ENCODE results near the gene FOXN1. TPM values are rescaled to one million over a fixed set of nuclear protein-coding genes. Genes with fewer than 3 reads are reported as not detected.

Gene FOXN1
- total RNA-seq, 1 experiment from 2014 or later = not detected

DNA sequence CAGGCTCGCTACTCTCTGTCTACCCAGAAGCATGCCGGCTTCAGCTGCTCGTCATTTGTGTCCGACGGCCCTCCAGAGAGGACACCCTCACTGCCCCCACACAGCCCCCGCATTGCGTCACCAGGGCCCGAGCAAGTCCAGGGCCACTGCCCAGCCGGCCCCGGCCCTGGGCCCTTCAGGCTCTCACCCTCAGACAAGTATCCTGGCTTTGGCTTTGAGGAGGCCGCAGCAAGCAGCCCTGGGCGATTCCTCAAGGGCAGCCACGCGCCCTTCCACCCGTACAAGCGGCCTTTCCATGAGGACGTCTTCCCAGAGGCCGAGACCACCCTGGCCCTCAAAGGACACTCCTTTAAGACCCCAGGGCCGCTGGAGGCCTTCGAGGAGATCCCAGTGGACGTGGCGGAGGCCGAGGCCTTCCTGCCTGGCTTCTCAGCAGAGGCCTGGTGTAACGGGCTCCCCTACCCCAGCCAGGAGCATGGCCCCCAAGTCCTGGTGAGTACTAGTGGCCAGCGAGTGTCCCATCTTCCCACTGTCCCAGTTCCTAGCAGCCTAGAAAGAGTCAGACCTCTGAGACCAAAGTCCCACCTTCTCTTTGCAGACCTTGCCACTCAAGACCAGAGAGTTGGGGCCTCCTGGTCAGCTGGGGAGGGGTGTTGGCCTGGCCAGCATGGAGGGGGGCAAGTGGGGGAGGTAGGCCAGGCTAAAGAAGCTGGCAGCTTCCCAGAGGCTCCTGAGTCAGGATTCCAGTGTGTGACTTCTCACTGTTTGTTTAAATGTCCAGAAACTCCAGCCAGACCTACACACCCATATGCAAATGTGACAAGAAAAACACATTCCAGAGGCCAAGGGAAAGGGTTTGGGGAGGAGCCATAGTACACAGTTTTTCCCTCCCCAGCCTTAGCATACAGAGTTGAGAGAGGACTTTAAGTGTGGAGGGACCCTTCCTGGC, 18.6 kb downstream of the FOXN1 start:
- no peaks in the 10 kb centered on the region for H3K9me3 Mint-ChIP-seq
- peaks cover 3% of the 10 kb centered on the region for H3K4me1 Mint-ChIP-seq
- no peak overlapping the region for H3K27ac Mint-ChIP-seq
- ChIA-PET POLR2A (no interaction called here), CTCF (no interaction called here)
- TF ChIP-seq GABPB1 (CRISPR knock-in tag; IDR thresholded peaks at IDR 0.05) = peak; percentile 45; the same call in 1 of the 2 replicates
- TF ChIP-seq ZNF416 (CRISPR knock-in tag; IDR thresholded peaks at IDR 0.05) = no peak
- DNase-seq (ENCODE audit: low spot score) (no peak), ATAC-seq (no peak)
- no peak overlapping the region for H3K4me3 Mint-ChIP-seq
- H3K36me3 Mint-ChIP-seq = no peaks in the 10 kb centered on the region
- H3K27me3 Mint-ChIP-seq (ENCODE audit: low read depth) = no peaks in the 10 kb centered on the region

DNA sequence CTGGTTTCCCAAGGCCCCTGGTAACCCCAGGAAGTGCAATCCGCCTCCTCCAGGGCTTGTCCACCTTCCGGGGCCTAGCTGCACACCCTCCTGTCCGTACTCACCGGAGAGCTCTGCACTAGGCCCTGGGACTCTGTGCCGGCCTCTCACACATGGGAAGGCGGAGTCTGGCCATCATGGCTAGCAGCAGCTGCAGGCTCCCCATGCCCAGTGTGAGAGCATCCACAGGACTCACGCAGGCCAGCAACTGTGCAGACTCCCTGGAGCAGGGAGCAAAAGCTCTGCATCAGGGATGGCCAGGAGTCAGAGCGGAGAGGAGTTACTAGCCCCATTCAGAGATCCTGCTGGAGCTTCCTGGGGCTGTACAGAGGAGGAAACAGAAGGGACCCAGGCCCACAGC, 20.2 kb downstream of the FOXN1 start:
- CTCF ChIA-PET = interaction anchor here (1.0 kb wide), 1 partner anchor 110 kb away, joined by 4 read pairs; no protein-coding TSS in a partner anchor

More for the DNA sequence above, 20.2 kb downstream of the FOXN1 start:
- no peaks in the 10 kb centered on the region for H3K4me1 Mint-ChIP-seq
- POLR2A ChIA-PET = no interaction called here
- no peak for DNase-seq (ENCODE audit: low spot score)
- H3K4me3 Mint-ChIP-seq = no peak overlapping the region
- TF ChIP-seq, protein P1, sequence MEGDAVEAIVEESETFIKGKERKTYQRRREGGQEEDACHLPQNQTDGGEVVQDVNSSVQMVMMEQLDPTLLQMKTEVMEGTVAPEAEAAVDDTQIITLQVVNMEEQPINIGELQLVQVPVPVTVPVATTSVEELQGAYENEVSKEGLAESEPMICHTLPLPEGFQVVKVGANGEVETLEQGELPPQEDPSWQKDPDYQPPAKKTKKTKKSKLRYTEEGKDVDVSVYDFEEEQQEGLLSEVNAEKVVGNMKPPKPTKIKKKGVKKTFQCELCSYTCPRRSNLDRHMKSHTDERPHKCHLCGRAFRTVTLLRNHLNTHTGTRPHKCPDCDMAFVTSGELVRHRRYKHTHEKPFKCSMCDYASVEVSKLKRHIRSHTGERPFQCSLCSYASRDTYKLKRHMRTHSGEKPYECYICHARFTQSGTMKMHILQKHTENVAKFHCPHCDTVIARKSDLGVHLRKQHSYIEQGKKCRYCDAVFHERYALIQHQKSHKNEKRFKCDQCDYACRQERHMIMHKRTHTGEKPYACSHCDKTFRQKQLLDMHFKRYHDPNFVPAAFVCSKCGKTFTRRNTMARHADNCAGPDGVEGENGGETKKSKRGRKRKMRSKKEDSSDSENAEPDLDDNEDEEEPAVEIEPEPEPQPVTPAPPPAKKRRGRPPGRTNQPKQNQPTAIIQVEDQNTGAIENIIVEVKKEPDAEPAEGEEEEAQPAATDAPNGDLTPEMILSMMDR (IDR thresholded peaks at IDR 0.05) = no peak
- TF ChIP-seq OVOL2 (CRISPR knock-in tag; IDR thresholded peaks at IDR 0.05; ENCODE audit: borderline replicate concordance) (no peak), ZNF138 (CRISPR knock-in tag; conservative IDR thresholded peaks at IDR 0.05) (no peak), PRRX2 (CRISPR knock-in tag; IDR thresholded peaks at IDR 0.05) (no peak), E2F5 (CRISPR knock-in tag; IDR thresholded peaks at IDR 0.05) (no peak), ZNF317 (CRISPR knock-in tag; IDR thresholded peaks at IDR 0.05; ENCODE audit: borderline replicate concordance, low read depth) (no peak), TEAD1 (CRISPR knock-in tag; IDR thresholded peaks at IDR 0.05) (no peak), CDX4 (CRISPR knock-in tag; IDR thresholded peaks at IDR 0.05; ENCODE audit: borderline replicate concordance) (no peak), E2F1 (CRISPR knock-in tag; IDR thresholded peaks at IDR 0.05) (no peak), ZNF423 (CRISPR knock-in tag; IDR thresholded peaks at IDR 0.05) (no peak), ZNF121 (CRISPR knock-in tag; IDR thresholded peaks at IDR 0.05) (no peak), ZNF219 (CRISPR knock-in tag; IDR thresholded peaks at IDR 0.05; ENCODE audit: borderline replicate concordance) (no peak), RORB (CRISPR knock-in tag; IDR thresholded peaks at IDR 0.05) (no peak), CREB1 (CRISPR knock-in tag; IDR thresholded peaks at IDR 0.05) (no peak), ESRRA (CRISPR knock-in tag; IDR thresholded peaks at IDR 0.05; ENCODE audit: borderline replicate concordance) (no peak), SP1 (CRISPR knock-in tag; conservative IDR thresholded peaks at IDR 0.05) (no peak)
- TF ChIP-seq, protein P2, sequence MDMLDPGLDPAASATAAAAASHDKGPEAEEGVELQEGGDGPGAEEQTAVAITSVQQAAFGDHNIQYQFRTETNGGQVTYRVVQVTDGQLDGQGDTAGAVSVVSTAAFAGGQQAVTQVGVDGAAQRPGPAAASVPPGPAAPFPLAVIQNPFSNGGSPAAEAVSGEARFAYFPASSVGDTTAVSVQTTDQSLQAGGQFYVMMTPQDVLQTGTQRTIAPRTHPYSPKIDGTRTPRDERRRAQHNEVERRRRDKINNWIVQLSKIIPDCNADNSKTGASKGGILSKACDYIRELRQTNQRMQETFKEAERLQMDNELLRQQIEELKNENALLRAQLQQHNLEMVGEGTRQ (CRISPR knock-in tag; IDR thresholded peaks at IDR 0.05) = no peak
- TF ChIP-seq, protein P3, sequence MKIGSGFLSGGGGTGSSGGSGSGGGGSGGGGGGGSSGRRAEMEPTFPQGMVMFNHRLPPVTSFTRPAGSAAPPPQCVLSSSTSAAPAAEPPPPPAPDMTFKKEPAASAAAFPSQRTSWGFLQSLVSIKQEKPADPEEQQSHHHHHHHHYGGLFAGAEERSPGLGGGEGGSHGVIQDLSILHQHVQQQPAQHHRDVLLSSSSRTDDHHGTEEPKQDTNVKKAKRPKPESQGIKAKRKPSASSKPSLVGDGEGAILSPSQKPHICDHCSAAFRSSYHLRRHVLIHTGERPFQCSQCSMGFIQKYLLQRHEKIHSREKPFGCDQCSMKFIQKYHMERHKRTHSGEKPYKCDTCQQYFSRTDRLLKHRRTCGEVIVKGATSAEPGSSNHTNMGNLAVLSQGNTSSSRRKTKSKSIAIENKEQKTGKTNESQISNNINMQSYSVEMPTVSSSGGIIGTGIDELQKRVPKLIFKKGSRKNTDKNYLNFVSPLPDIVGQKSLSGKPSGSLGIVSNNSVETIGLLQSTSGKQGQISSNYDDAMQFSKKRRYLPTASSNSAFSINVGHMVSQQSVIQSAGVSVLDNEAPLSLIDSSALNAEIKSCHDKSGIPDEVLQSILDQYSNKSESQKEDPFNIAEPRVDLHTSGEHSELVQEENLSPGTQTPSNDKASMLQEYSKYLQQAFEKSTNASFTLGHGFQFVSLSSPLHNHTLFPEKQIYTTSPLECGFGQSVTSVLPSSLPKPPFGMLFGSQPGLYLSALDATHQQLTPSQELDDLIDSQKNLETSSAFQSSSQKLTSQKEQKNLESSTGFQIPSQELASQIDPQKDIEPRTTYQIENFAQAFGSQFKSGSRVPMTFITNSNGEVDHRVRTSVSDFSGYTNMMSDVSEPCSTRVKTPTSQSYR (CRISPR knock-in tag; IDR thresholded peaks at IDR 0.05) = no peak
- TF ChIP-seq, protein P4, sequence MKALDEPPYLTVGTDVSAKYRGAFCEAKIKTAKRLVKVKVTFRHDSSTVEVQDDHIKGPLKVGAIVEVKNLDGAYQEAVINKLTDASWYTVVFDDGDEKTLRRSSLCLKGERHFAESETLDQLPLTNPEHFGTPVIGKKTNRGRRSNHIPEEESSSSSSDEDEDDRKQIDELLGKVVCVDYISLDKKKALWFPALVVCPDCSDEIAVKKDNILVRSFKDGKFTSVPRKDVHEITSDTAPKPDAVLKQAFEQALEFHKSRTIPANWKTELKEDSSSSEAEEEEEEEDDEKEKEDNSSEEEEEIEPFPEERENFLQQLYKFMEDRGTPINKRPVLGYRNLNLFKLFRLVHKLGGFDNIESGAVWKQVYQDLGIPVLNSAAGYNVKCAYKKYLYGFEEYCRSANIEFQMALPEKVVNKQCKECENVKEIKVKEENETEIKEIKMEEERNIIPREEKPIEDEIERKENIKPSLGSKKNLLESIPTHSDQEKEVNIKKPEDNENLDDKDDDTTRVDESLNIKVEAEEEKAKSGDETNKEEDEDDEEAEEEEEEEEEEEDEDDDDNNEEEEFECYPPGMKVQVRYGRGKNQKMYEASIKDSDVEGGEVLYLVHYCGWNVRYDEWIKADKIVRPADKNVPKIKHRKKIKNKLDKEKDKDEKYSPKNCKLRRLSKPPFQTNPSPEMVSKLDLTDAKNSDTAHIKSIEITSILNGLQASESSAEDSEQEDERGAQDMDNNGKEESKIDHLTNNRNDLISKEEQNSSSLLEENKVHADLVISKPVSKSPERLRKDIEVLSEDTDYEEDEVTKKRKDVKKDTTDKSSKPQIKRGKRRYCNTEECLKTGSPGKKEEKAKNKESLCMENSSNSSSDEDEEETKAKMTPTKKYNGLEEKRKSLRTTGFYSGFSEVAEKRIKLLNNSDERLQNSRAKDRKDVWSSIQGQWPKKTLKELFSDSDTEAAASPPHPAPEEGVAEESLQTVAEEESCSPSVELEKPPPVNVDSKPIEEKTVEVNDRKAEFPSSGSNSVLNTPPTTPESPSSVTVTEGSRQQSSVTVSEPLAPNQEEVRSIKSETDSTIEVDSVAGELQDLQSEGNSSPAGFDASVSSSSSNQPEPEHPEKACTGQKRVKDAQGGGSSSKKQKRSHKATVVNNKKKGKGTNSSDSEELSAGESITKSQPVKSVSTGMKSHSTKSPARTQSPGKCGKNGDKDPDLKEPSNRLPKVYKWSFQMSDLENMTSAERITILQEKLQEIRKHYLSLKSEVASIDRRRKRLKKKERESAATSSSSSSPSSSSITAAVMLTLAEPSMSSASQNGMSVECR (CRISPR knock-in tag; IDR thresholded peaks at IDR 0.05; ENCODE audit: borderline replicate concordance) = no peak
- H3K36me3 Mint-ChIP-seq = no peaks in the 10 kb centered on the region
- H3K27ac Mint-ChIP-seq = no peak overlapping the region
- ATAC-seq = no peak
- no peaks in the 10 kb centered on the region for H3K9me3 Mint-ChIP-seq
- no peaks in the 10 kb centered on the region for H3K27me3 Mint-ChIP-seq (ENCODE audit: low read depth)

Measured in WTC11 (cell line).